Activated gamma-delta T cell treated with anti-CD3 and anti-CD28 coated beads, Interleukin-2, amount 50 U/mL, for 16 hours (primary cell): ENCODE measurements around the gene TMBIM1.
"Not testable (repeated sequence)": the region's sequence is repeated elsewhere in the genome, so short reads cannot be mapped to it uniquely, and the experiment has no call there.

Source experiments
- DNase-seq: peaks from one replicate; pipeline ENCODE4 v3.0.0-alpha.2; 2020; ENCODE audit warnings: low read depth

TMBIM1 gene

GRCh38 chr2:218291318-218292047 is 820 bp downstream of the TMBIM1 start:
- DNase-seq: no peak

DNA sequence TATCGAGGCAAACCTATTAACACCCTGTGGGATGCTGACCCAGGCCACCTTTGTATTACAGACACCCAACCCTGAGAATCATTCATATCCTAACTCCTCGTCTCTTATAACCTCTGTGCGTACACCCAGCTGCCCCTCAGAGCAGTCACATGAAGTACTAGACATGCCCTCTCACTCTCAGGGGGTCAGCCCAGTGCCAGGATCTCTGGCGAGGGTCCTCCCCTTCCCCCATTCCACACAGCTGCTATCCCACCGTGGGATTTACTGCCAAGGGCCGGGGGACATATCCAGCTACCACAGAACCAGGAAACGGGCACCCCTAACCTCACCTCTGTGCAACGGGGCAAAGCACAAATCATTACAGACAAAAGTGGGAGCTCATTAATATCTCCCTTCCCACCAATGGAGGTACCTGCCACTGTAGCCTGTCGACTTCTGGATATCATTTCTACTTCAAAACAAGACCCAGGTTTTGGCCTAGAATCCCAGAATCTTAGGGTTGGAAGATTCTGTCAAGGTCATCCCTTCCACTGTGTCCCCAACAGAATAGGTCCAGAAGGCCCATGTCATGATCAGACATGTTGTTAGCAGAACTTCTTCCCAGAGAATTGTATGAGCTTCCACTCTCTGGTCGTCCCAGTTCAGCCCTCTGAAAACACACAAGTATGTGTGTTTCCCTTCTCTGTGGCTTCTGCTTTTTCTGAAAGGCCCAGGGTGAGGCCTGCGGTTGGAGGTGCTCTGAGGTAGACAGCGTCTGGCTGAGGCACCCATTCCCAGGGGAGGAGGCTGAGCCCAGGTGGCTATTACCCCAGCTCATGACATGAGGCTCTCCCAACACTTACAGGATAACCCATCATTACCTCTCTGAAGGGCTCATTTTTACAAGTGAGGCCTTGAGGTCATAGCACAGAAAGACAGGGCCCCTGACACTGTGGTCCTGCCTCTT is 1.7 kb downstream of the TMBIM1 start:
- no peak for DNase-seq

DNA sequence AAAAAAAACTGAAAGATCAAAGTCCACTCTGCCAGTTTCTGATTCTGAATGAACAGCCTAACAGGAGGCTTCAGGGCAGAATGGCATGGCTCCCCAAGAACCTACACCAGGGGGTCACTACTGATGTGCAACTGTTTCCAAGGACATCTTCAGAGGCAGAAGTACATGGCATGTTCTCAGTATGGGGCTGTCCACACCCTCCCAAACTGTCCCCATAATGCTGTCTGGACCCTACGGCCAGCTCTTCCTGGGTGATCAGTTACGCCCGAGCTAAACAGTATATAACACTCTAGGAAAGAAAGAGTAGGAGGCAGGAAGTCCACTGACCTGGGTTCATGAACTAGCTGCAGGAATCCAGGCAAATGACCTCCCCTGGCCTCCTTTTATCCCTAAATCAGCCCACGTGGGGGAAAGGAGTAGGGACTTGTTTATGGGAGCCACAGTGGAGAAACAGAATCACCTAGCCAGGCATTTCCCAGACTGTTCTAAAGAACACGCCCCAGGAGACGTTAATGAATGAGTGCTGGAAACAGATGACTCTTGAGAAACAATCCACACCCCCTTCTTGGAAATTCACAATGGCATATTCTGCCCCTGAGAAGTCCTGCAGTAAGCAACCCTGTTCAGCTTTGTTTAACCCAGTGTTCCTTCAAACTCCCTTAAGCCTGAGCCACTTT is 2.5 kb downstream of the TMBIM1 start:
- no peak for DNase-seq

- peak; percentile 71 for DNase-seq
These were observed 5.5 kb downstream of the TMBIM1 start for GRCh38 chr2:218286570-218287459.

DNA sequence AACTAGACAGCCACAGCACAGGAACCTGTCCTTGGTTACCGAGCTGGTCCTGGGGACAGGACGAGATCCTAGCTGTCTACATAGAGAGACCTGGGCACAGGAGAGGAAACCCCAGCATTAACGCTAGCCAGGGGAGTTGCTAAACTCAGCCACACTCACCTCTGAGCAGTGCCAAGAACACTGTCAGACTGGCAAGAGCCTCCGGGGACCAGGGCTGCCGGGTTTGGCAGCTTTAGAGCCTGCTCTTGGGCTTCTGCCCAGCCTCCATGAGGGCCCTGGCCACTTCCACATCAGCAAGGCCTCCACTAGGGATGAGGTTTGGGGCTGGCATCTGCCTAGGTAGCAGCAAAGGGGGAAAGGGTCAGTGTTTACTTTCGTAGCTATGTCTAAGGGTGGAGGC is 6.7 kb downstream of the TMBIM1 start:
- no peak for DNase-seq

GRCh38 chr2:218284106-218284811 is 8.0 kb downstream of the TMBIM1 start:
- peak; percentile 40 for DNase-seq

DNA sequence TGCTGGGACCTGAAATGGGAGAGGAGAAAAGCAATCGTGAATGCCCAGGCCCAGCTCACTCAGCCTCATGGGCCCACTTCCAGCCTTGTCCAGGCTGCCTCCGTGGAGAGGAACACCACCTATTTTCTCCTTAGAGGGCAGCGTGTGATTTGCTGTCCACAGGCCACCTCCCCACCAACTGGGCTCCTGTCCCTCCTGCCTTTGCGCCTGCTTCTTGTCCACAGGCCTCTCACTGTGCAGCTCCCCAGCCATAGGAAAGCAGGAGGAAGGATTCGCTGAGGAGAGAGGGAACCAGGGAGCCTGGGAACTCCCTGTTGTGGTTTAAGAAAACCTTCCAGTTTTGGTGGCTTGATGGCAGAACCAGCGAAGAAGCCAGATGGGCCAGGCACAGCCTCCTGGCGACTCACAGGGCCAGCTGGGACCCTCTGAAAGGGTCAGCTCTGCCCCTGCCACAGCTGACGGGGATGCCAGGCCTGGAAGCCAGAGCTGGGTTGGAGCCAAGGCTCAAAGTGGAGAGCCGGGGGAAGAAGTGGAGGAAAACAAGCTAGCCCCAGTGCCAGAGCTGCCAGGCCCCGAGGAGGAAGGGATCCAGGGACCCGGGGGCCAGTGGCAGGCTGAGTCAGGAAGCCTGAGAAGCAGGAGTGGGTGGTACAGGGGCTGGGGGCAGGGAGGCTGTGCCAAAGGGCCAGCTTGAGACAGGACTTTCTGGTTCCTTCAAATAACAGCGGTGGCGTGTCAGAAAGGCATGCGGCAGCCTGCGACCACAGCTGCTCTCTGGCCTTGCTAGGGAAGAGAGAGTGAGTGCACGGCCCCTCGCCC is 9.9 kb downstream of the TMBIM1 start:
- no peak for DNase-seq

DNA sequence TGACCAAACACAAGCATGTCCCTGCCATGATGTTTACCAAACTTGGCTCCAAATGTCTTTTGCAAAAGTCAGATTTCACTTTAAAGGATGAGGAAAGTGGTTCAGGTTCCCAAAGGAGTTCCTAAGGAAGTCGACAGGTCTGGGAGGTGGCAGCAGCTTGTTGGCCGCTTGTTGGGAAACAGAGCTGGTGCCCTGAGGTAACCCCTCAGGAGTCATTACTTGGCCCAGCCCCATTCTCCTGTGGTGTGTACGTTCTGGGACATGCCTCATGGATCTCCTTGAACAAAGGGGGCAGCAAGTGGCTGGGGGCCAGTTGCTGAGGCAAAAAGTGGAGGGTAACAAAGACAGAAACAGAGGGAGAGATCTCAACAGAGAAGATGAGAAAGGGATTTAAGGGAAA is 10.9 kb downstream of the TMBIM1 start:
- no peak for DNase-seq

GRCh38 chr2:218280260-218280870 is 11.9 kb downstream of the TMBIM1 start:
- DNase-seq: no peak

DNA sequence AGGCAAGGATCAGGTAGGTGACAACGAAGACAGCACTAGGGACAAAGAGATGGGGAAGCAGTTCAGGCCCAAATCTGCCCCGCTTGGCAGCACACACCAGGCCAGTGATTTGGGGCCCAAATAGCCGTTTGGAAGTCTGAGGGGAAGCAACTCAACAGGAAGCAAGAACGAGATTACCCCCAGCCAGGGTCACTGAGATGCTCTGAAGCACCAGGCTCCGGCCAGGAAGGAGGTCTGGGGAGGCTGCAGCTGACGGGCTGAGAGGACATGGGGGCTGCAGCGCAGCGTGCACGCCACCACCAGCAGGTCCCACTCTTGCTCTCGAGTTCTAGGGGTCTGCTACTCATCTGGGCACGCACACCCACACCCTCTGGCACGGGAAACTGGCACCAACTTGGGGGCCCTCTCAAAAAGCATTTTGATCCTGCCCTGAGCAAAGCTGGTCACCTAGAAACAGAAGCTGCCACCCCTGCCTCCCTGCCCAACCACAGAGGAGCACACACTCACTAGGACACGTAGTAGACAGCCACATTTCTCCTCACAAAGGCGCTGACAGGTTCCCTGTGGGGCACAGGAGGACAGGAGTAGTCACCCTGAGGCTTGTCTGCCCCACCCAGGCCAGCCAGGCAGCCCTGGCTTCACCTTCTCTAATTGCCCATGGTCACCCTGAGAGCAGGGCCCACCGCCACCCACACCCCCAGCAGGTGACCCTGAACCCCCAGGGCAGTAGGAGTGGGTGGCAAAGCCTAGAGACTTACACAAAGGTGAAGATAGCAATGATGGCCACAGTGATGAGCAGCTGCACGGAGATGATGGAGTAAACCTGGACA is 13.6 kb downstream of the TMBIM1 start:
- DNase-seq: no peak

DNA sequence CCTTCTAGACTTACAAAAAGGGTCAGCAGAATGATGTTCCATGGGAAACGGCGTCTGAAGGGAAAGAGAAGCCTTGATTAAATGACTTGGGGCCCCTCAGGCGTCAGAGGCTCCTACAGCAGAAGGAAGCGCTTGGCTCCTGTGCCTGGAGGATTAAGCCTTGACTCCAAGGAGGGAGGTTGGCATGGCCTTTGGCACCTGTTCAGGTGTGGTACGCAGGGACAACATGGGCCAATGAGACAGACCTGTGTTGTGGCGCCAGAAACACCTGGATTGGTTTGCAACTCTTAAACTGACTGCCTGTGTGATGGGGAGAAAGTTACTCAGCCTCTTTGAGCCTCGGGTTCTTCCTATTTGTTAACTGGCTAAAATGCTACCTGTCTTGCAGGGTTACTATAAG is 14.4 kb downstream of the TMBIM1 start:
- no peak for DNase-seq

DNA sequence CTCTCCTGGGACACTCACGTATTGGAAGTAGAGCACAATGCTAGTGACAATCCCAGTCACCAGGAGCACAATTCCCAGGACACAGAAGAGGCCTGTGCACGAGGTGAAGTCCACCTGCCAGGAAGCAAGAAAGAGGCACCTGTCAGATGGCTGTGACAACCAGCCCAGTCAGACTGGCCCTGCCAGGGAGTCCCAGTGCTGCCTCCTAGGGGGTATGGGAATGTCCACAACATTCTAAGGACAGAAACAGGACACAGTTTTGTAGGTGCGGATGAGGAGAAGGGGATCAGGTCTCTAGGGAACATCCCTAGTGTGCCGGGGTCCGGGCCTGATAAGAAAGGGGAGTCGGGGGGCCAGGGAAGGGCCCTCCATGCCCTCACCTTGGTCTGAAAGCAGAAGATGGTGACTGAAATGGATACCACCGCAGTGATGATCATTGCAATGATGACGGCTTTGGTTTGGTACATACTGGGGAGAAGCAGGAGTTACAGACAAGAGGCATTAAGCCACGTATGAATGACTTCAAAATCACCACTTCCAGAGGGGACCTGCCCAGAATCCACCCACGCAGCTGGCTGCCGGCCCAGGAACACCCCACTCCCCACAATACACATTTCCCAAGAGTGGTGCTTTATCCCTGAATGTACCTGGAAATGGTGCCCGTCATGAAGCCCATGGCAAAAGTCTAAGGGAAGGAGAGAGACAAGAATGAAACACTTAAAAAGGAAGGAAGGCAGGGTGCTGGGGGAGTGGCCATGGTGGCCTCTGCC is 15.1 kb downstream of the TMBIM1 start:
- no peak for DNase-seq

DNA sequence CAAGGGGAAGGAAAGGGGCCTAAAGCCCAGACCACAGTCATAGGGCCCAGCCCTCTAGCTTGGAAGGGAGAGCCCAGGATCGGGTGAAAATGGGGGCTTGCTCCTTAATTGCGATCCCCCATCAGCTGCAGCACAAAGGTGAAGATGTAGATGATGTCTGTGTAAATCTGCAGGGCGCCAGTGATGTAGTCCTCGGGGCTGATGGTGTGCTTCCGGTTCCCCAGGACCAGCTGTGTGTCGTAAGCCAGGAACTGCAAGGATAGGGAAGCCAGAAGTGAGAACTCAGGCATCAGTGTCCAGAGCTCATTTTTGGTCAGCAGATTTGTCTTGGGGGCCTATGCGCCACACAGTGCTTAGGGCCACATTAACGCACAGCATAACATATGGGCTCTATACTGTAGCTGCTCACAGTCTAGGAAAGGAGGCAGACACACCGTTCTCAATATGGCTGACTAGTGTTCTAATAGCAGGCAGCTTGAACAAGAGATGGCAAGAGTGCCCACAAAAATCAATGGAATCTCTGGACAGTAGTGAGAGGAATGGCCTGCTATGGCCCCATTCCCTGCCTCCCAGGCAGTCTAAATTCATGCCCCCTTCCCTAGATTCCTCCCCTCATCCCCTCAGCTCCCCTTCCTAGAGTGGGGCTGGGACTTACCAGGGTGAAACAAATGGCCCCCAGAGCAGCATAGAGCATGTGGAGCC is 16.8 kb downstream of the TMBIM1 start:
- no peak for DNase-seq

DNA sequence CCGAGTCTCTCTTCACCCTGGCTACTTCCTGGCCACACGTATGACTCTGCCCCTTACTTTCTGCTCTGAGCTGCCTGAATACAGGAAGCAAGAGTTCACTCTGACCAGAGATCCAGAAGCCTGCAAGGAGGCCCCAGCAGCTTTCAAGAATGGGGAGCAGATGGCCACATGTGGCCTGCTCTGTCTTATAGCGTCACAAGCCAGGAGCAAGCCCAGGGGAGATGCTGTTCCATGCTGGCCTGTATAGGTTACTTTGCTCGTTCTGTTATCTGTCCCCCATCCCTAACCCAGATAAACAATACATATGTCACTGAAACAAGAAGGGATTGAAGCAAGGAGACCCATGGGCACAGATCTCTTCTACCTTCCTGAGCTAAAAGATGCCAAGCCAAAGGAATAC is 17.7 kb downstream of the TMBIM1 start:
- no peak for DNase-seq

- no peak for DNase-seq
These were observed 18.4 kb downstream of the TMBIM1 start for GRCh38 chr2:218273908-218274249.

DNA sequence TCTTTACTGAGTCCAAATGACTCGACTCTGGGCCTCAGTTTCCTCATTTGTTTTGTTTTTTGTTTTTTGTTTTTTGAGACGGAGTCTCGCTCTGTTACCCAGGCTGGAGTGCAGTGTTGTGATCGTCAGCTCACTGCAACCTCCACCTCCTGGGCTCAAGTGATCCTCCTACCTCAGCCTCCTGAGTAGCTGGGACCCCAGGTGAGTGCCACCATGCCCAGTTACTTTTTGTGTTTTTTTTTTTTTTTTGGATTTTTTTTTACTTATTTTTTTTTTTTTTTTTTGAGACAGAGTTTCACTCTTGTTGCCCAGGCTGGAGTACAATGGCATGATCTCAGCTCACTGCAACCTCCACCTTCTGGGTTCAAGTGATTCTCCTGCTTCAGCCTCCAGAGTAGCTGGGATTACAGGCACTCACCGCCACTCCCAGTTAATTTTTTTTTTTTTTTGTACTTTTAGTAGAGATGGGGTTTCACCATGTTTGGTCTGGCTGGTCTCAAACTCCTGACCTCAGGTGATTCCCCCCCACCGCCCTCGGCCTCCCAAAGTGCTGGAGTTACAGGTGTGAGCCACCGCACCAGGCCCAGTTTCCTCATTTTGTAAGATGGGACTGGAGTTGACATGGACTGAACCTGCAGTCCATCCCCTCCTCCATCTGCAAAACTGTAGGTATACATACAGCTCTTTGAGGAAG is 18.9 kb downstream of the TMBIM1 start:
- DNase-seq: not testable (repeated sequence)
